Spleen (tissue), 11 donors: ENCODE data around the gene LCN6. TPM values are rescaled to one million over a fixed set of nuclear protein-coding genes. Genes with fewer than 3 reads are reported as not detected.

ENCODE experiments used
- DNase-seq: peaks from one replicate; pipeline ENCODE4 v3.0.0-alpha.2; 2020
- H3K27ac ChIP-seq, 8 donors: fragments of 200-600 bp; sonication (generic) in 7 of 8; 1 replicate in 4 of 8; 2 replicates in 4 of 8; pipeline versions ENCODE4 v1.5.0 to v1.8.0; 2016 to 2021; ENCODE audit warnings: inconsistent platforms in 4 of 8, mild to moderate bottlenecking in 4 of 8, moderate library complexity in 1 of 8
- H3K27me3 ChIP-seq, 7 donors: fragments of 200-600 bp; sonication (generic) in 6 of 7; replicated peaks in 1 of 7; 1 replicate in 4 of 7; 2 replicates in 3 of 7; pipeline versions ENCODE4 v1.5.0 to v1.8.0; 2016 to 2021; ENCODE audit warnings: inconsistent platforms in 3 of 7, mild to moderate bottlenecking in 1 of 7
- H3K36me3 ChIP-seq, 6 donors: fragments of 200-600 bp; sonication (generic) in 5 of 6; 1 replicate in 4 of 6; 2 replicates in 2 of 6; pipeline versions ENCODE4 v1.5.0 to v1.8.0; 2016 to 2021; ENCODE audit warnings: inconsistent platforms in 2 of 6
- H3K4me1 ChIP-seq, 6 donors: fragments of 200-600 bp; sonication (generic) in 5 of 6; 1 replicate in 3 of 6; 2 replicates in 3 of 6; pipeline versions ENCODE4 v1.5.0 to v1.8.0; 2016 to 2021; ENCODE audit warnings: inconsistent platforms in 3 of 6
- H3K4me3 ChIP-seq, 8 donors: fragments of 200-600 bp; sonication (generic) in 7 of 8; 1 replicate in 4 of 8; 2 replicates in 4 of 8; pipeline versions ENCODE4 v1.5.0 to v1.8.0; 2016 to 2021; ENCODE audit warnings: inconsistent platforms in 4 of 8, mild to moderate bottlenecking in 4 of 8, moderate library complexity in 2 of 8
- H3K9me3 ChIP-seq, 8 donors: fragments of 200-600 bp; sonication (generic) in 7 of 8; 1 replicate in 4 of 8; 2 replicates in 4 of 8; pipeline versions ENCODE4 v1.5.0 to v1.8.0; 2016 to 2021; ENCODE audit warnings: inconsistent platforms in 4 of 8
- CTCF ChIP-seq, 11 experiments: fragments of 200-600 bp in 7 of 11; fragments of 450-650 bp in 4 of 11; sonication (generic) in 4 of 11; IDR thresholded peaks in 8 of 11; conservative IDR thresholded peaks in 3 of 11; 1 replicate in 7 of 11; 2 replicates in 4 of 11; pipeline versions ENCODE4 v1.4.0 to v1.8.0; 2016 to 2021; ENCODE audit warnings: antibody characterized with exemption in 11 of 11, inconsistent platforms in 4 of 11, mild to moderate bottlenecking in 1 of 11
- POLR2A ChIP-seq, 3 donors: fragments of 450-650 bp; IDR thresholded peaks; one replicate each; pipeline ENCODE4 v1.5.1; 2017; ENCODE audit warnings: antibody characterized with exemption in 3 of 3, mild to moderate bottlenecking in 1 of 3
- POLR2AphosphoS5 ChIP-seq, 3 donors: sonication (generic); formaldehyde crosslinking; IDR thresholded peaks; one replicate each; pipeline ENCODE4 v1.5.1; 2017; ENCODE audit warnings: antibody characterized with exemption in 3 of 3
- WGBS, 5 donors: extraction: QIAGEN DNeasy Blood & Tissue Kit in 3 of 5; methylation state at CpG; one replicate each; pipeline versions ENCODE4 v1.1.5 to v1.1.7; 2013 to 2018; 5-methylcytosine and 5-hydroxymethylcytosine counted together
- intact Hi-C: fragments of 100-400 bp; cut with DNase I; formaldehyde crosslinking; loops from one replicate; pipeline ENCODE4 v1.15.0; 2023; ENCODE audit warnings: low total_unique reads
- polyA plus RNA-seq, 3 donors: library from polyadenylated mRNA; stranded (reverse); fragments of 200-250 nt; gene quantifications; one replicate each; pipeline ENCODE4 v1.2.1, GENCODE V29; 2013
- total RNA-seq, 7 donors: library from RNA; depleted of rRNA in 3 of 7; stranded (reverse); fragments of >200 nt in 3 of 7; fragmentation: NEBNext Ultra II Directional in 4 of 7; extraction: Animal tissue kit (Norgen Biotek cat#: 25700) in 4 of 7; gene quantifications; one replicate each; pipeline versions ENCODE4 v1.1.0 to v1.2.1, GENCODE V29; 2016 to 2021
- donor health status: healthy with polysubstance abuse.
- donor health status: DM: no; HTN: no; CAD: no; lungs with moderate emphysema.
- donor health status: DM: no; HTN: no; CAD: no.
- donor health status: Bipolar disorder and iron deficiency.
- donor health status: healthy.
- donor health status: DM: no; HTN: no; CAD: no.
- donor health status: DM: yes; HTN: yes; CAD: no.

LCN6 gene
- total and polyA plus RNA-seq, 10 donors, result 1.2 to 18.9 (median 4.4) TPM

- Histone ChIP-seq H3K9me3 (no peaks in the 10 kb centered on the region), H3K4me3 (no peak overlapping the region), H3K4me1 (peaks cover 14 to 73% (median 37%) of the 10 kb centered on the region in 6 donors), H3K27ac (no peak overlapping the region), H3K36me3 (peaks cover 0 to 26% (median 4%) of the 10 kb centered on the region in 6 donors), H3K27me3 (peaks cover 0 to 36% (median 13%) of the 10 kb centered on the region in 7 donors)
- DNase-seq, result no peak
- no peak for TF ChIP-seq POLR2A (IDR thresholded peaks at IDR 0.05)
- TF ChIP-seq POLR2AphosphoS5 (IDR thresholded peaks at IDR 0.05), result no peak
- TF ChIP-seq CTCF (IDR thresholded peaks at IDR 0.05 in 8 of 11, conservative IDR thresholded peaks at IDR 0.05 in 3 of 11), result no peak
- intact Hi-C loops, result no loop called here
- 87 to 93% (median 93%) methylated on average over 14 of the region's 14 CpGs for WGBS, 5 donors
Measured at GRCh38 chr9:136794281-136794999, 46.1 kb upstream of the LCN6 start.

GRCh38 chr9:136793086-136793946, 45.0 kb upstream of the LCN6 start:
- 76 to 88% (median 83%) methylated on average over 14 to 17 of the region's 17 CpGs for WGBS, 5 donors
- peak overlapping the region in 1 of 8 donors; percentile 2 for H3K27ac ChIP-seq
- H3K36me3 ChIP-seq, result peaks cover 0 to 26% (median 4%) of the 10 kb centered on the region in 6 donors
- TF ChIP-seq POLR2AphosphoS5 (IDR thresholded peaks at IDR 0.05) (no peak), POLR2A (IDR thresholded peaks at IDR 0.05) (no peak), CTCF (IDR thresholded peaks at IDR 0.05 in 8 of 11, conservative IDR thresholded peaks at IDR 0.05 in 3 of 11) (no peak)
- no peak for DNase-seq
- intact Hi-C loops, result no loop called here
- peaks cover 13 to 70% (median 30%) of the 10 kb centered on the region in 6 donors for H3K4me1 ChIP-seq
- no peak overlapping the region for H3K4me3 ChIP-seq
- no peaks in the 10 kb centered on the region for H3K9me3 ChIP-seq
- peaks cover 0 to 25% (median 1%) of the 10 kb centered on the region in 7 donors for H3K27me3 ChIP-seq

GRCh38 chr9:136792321-136793085, 44.2 kb upstream of the LCN6 start:
- Histone ChIP-seq H3K4me3 (peak overlapping the region in 5 of 8 donors; percentile 49 to 83 (median 58)), H3K27ac (peak overlapping the region in 7 of 8 donors; percentile 91 to 98 (median 96)), H3K36me3 (peaks cover 0 to 26% (median 4%) of the 10 kb centered on the region in 6 donors), H3K27me3 (peaks cover 0 to 17% (median 0%) of the 10 kb centered on the region in 7 donors), H3K9me3 (no peaks in the 10 kb centered on the region), H3K4me1 (peaks cover 13 to 78% (median 35%) of the 10 kb centered on the region in 6 donors)
- TF ChIP-seq POLR2A (IDR thresholded peaks at IDR 0.05) (no peak), CTCF (IDR thresholded peaks at IDR 0.05 in 8 of 11, conservative IDR thresholded peaks at IDR 0.05 in 3 of 11) (no peak), POLR2AphosphoS5 (IDR thresholded peaks at IDR 0.05) (no peak)
- DNase-seq, result peak; percentile 86
- intact Hi-C loops, result no loop called here
- 66 to 82% (median 76%) methylated on average over 12 to 15 of the region's 15 CpGs for WGBS, 5 donors
